ENCODE results near the gene EID1. TPM values are rescaled to one million over a fixed set of nuclear protein-coding genes. Genes with fewer than 3 reads are reported as not detected.
"Not testable (repeated sequence)": the region's sequence is repeated elsewhere in the genome, so short reads cannot be mapped to it uniquely, and the experiment has no call there.

EID1 gene, protein sequence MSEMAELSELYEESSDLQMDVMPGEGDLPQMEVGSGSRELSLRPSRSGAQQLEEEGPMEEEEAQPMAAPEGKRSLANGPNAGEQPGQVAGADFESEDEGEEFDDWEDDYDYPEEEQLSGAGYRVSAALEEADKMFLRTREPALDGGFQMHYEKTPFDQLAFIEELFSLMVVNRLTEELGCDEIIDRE
- total RNA-seq, result 10 to 100 TPM; 46.6 to 73.2 TPM

DNA sequence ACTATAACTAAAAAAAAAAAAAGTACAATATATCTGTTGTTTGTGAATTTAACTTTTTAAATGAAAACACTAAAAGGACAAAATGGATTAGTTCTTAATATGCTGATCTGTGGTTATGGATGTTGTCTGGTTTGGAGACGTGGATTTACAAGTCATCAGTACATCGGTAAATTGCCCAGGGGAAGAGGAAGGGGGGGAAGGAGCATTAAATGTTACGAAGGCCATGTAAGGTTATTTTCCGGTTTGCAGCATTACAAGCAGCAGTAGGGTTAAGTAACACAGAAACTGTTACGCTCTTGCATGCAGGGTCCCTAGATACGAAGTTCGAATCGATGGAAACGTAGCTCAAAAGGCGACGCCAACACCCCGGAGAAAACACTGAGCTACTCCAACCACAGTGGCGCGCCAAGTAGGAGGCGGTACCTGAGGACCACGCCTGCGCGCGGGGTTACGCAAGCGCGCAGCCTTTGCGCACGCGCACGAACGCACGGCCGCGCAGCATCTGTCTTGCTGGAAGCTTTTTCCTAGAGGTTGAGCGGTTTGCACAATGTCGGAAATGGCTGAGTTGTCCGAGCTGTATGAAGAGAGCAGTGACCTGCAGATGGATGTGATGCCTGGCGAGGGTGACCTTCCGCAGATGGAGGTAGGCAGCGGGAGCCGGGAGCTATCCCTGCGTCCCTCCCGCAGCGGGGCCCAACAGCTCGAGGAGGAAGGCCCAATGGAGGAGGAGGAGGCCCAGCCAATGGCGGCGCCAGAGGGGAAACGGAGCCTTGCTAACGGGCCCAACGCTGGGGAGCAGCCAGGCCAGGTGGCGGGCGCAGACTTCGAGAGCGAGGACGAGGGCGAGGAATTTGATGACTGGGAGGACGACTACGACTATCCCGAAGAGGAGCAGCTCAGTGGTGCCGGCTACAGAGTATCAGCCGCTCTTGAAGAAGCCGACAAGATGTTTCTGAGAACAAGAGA is at the start of gene EID1:
Gene EID1, plus strand, starts transcription at position 505 of the 966 bp plus-strand sequence. Its CDS starts 43 bp downstream, at position 548.
- H3K4me1 Mint-ChIP-seq (ENCODE audit: low read depth in 2 of 2), result peaks cover 21 to 23% of the 10 kb centered on the region in 2 donors
- peak within 1 kb of the TSS; percentile 92 to 98 for H3K27ac Mint-ChIP-seq
- no peaks in the 10 kb centered on the region for H3K9me3 Mint-ChIP-seq
- H3K27me3 Mint-ChIP-seq, result peaks cover 4 to 5% of the 10 kb centered on the region in 2 donors
- ATAC-seq (peak; percentile 97 to 98), DNase-seq (ENCODE audit: low spot score) (peak; percentile 95)
- H3K36me3 Mint-ChIP-seq, result peaks cover 11% of the 10 kb centered on the region
- H3K4me3 Mint-ChIP-seq, result peak within 1 kb of the TSS; percentile 100

DNA sequence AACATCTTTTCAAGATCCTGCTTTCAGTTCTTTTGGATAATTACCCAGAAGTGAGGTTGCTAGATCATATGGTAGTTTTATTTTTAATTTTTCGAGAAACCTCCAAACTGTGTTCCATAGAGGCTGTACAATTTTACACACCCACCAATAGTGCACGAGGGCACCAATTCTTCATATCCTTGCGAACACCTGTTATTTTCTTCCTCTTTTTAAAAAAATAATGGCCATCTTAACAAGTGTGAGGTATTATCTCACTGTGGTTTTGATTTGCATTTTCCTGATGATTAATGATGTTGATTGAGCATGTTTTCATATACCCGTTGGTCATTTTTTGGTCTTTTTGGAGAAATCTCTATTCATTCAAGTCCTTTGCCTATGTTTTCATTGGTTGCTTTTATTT is 49.5 kb upstream of the EID1 start:
- DNase-seq (ENCODE audit: low spot score) (no peak), ATAC-seq (no peak)
- peaks cover 8% of the 10 kb centered on the region for H3K9me3 Mint-ChIP-seq
- peaks cover 22 to 38% of the 10 kb centered on the region in 2 donors for H3K27me3 Mint-ChIP-seq
- no peak overlapping the region for H3K27ac Mint-ChIP-seq
- H3K36me3 Mint-ChIP-seq, result peaks cover 14% of the 10 kb centered on the region
- H3K4me1 Mint-ChIP-seq (ENCODE audit: low read depth in 2 of 2), result no peaks in the 10 kb centered on the region
- H3K4me3 Mint-ChIP-seq, result no peak overlapping the region

DNA sequence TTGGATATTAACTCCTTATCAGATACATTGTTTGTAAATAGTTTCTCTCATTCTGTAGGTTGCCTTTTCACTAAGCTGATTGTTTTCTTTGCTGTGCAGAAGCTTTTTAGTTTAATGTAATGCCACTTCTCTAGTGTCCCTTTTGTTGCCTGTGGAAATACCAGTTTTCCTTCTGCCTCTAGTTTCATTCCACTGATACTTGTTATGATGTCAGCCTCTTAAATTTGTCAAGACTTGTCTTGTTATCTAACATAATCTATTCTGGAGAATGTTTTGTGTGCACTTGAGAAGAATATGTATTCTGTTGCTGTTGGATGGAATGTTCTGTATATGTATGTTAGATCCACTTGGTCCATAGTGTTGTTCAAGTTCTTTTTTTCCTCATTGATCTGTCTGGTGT is 49.0 kb upstream of the EID1 start:
- H3K27ac Mint-ChIP-seq, result no peak overlapping the region
- ATAC-seq (no peak), DNase-seq (ENCODE audit: low spot score) (no peak)
- peaks cover 22 to 37% of the 10 kb centered on the region in 2 donors for H3K27me3 Mint-ChIP-seq
- H3K4me3 Mint-ChIP-seq, result no peak overlapping the region
- H3K36me3 Mint-ChIP-seq, result peaks cover 17% of the 10 kb centered on the region
- H3K9me3 Mint-ChIP-seq, result peaks cover 9% of the 10 kb centered on the region
- H3K4me1 Mint-ChIP-seq (ENCODE audit: low read depth in 2 of 2), result no peaks in the 10 kb centered on the region

DNA sequence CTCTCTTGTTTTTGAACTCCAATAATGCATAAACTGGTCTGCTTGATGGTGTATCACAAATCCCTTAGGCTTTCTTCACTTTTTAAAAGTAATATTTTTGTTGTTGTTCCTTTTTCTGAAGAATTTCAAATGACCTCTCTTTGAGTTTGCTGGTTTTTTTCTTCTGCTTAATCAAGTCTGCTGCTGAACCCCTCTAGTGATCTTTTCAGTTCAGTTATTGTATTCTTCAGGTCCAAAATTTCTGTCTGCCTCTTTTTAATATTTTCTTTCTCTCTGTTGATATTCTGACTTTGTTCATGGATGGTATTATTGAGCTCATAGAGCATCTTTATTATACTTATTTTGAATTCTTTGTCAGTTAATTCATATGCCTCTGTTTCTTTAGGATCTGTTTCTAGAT is 45.3 kb upstream of the EID1 start:
- peaks cover 28 to 40% of the 10 kb centered on the region in 2 donors for H3K27me3 Mint-ChIP-seq
- H3K27ac Mint-ChIP-seq, result no peak overlapping the region
- H3K9me3 Mint-ChIP-seq, result peaks cover 11% of the 10 kb centered on the region
- H3K36me3 Mint-ChIP-seq, result peaks cover 17% of the 10 kb centered on the region
- no peak overlapping the region for H3K4me3 Mint-ChIP-seq
- ATAC-seq (no peak), DNase-seq (ENCODE audit: low spot score) (no peak)
- no peaks in the 10 kb centered on the region for H3K4me1 Mint-ChIP-seq (ENCODE audit: low read depth in 2 of 2)

DNA sequence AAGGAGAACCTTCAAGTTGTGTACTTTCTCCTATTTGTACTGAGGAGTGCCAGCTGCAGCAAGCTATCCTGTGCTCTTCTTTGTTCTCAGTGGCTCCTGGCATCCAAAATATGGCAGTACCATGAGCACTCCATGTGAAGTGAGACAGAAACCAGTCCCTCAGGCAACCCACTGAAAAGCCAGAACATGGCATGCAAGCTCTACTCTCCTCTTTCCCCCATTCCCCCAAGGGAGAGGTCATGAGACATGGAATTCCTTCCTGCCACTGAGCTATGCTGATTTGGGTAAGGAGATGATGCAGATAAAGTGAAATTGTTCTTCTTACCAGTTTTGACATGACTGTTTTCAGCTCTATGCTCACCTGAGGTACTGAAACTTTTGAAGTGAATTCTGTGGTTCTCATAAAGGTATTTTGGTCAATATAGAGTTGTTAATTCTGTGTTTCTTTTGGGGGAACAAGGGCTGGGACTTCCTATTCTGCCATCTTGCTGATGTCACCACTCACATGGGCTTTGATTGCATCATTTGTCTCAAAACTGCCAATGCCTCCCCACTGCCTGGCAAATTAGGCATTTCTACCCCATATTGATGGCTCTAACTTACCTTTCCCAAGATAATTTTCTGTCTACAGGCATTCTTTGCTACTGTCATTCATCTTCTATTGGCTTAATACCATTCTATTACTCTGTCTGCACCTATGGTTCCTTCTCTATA is 44.3 kb upstream of the EID1 start:
- peaks cover 11% of the 10 kb centered on the region for H3K9me3 Mint-ChIP-seq
- peaks cover 17% of the 10 kb centered on the region for H3K36me3 Mint-ChIP-seq
- ATAC-seq (no peak), DNase-seq (ENCODE audit: low spot score) (no peak)
- no peak overlapping the region for H3K27ac Mint-ChIP-seq
- H3K27me3 Mint-ChIP-seq, result peaks cover 30 to 48% of the 10 kb centered on the region in 2 donors
- no peaks in the 10 kb centered on the region for H3K4me1 Mint-ChIP-seq (ENCODE audit: low read depth in 2 of 2)
- H3K4me3 Mint-ChIP-seq, result no peak overlapping the region

DNA sequence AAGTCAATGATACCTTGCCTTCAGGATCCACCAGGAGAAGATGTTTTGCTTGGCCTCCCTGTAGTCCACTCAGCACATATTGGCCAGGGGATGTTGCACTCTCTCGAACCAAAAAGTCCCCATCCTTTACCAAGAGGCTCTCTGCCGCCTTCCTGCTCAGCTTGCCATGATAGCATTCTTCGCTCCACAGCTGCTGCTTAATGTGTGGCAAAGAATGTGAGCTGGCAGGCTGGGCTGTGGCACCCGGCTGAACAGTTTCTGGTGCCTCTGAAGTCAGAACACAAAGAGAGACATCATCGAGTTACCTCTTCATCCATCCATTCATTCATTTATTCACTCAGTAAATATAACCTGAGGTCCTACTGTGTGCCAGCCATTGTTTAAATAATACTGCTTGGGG is 43.2 kb upstream of the EID1 start:
- Mint-ChIP-seq H3K4me1 (ENCODE audit: low read depth in 2 of 2) (no peaks in the 10 kb centered on the region), H3K27me3 (peaks cover 25 to 48% of the 10 kb centered on the region in 2 donors), H3K9me3 (peaks cover 11% of the 10 kb centered on the region), H3K4me3 (no peak overlapping the region), H3K36me3 (peaks cover 17% of the 10 kb centered on the region), H3K27ac (no peak overlapping the region)
- DNase-seq (ENCODE audit: low spot score) (no peak), ATAC-seq (no peak)

DNA sequence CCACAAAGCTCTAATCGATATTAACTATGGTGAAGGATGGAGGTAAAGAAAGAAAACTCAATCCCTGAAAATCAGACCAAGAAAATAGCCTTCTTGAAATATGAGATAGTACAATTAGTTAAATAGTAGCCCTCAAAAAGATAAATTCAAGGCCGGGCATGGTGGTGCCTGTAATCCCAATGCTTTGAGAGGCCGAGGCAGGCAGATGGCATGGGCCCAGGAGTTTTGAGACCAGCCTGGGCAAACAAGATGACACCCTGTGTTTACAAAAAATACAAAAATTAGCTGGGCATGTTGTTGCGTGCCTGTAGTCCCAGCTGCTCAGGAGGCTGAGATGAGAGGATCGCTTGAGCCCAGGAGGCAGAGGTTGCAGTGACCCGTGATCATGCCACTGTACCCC is 35.4 kb upstream of the EID1 start:
- Mint-ChIP-seq H3K27me3 (peaks cover 4 to 11% of the 10 kb centered on the region in 2 donors), H3K36me3 (no peaks in the 10 kb centered on the region), H3K9me3 (no peaks in the 10 kb centered on the region), H3K4me3 (no peak overlapping the region), H3K27ac (no peak overlapping the region), H3K4me1 (ENCODE audit: low read depth in 2 of 2) (peaks cover 0 to 4% of the 10 kb centered on the region in 2 donors)
- DNase-seq (ENCODE audit: low spot score) (no peak), ATAC-seq (no peak)

DNA sequence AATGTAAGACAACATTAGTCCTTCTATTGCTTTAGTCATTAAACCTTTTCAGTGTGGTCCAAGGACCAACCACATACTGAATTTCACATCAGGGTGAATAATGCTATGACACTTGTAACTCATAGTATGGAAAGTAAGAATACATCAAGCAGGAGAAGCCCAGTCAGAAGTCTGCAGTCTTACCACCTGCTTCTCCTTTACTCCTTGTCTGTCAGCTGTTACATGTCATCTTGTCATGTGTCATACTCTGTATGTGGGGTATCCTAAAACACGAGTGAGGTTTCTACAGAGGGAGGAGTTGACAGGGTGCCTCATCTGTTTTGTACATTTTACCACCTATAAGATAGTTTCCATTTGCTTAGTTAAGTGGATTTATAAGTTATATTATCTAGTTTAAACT is 32.8 kb upstream of the EID1 start:
- ATAC-seq (no peak), DNase-seq (ENCODE audit: low spot score) (no peak)
- H3K27me3 Mint-ChIP-seq, result peaks cover 6 to 7% of the 10 kb centered on the region in 2 donors
- no peaks in the 10 kb centered on the region for H3K9me3 Mint-ChIP-seq
- peaks cover 0 to 4% of the 10 kb centered on the region in 2 donors for H3K4me1 Mint-ChIP-seq (ENCODE audit: low read depth in 2 of 2)
- H3K27ac Mint-ChIP-seq, result no peak overlapping the region
- H3K36me3 Mint-ChIP-seq, result no peaks in the 10 kb centered on the region
- H3K4me3 Mint-ChIP-seq, result no peak overlapping the region

DNA sequence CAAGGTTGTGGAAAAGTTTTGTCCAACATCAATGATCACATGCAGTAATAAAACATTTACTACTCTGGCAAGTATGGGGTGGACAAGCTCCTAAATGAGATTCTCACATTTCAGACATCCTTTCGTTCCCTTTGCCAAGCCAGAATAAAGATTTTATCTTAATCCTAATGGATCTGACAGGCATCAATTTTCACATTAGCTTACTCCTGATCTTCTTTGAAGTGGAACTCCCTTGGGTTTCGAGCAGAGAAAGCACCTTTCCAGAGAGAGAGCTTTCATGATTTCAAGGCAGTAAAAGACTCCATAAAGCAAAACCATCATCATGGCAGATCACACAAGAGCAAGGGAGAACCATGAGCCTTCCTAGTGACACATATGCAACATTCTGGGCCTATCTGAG is 27.3 kb upstream of the EID1 start:
- Mint-ChIP-seq H3K27me3 (peaks cover 15 to 24% of the 10 kb centered on the region in 2 donors), H3K4me3 (no peak overlapping the region), H3K27ac (no peak overlapping the region), H3K9me3 (no peaks in the 10 kb centered on the region), H3K36me3 (no peaks in the 10 kb centered on the region), H3K4me1 (ENCODE audit: low read depth in 2 of 2) (no peaks in the 10 kb centered on the region)
- DNase-seq (ENCODE audit: low spot score) (no peak), ATAC-seq (no peak)

DNA sequence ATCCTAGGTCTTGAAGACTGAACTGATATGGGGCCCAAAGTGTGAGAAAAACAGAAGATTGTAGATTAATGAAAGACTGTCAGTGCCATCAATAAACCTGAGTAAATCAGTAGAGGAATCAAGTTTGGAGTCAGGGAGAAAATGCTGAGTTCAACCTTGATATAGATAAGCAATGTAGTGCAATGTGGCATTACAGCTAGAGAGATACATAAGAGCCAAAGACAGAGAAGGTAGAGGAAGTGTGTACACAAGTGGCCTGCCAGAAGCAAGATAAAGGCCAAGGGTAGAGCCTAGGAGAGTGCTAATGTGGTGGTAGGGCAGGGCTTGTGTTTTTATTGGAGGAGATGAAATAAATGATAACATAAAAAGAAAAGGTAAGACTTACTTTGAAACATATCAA is 26.0 kb upstream of the EID1 start:
- Mint-ChIP-seq H3K27me3 (peaks cover 18 to 24% of the 10 kb centered on the region in 2 donors), H3K36me3 (no peaks in the 10 kb centered on the region), H3K4me3 (no peak overlapping the region), H3K4me1 (ENCODE audit: low read depth in 2 of 2) (no peaks in the 10 kb centered on the region), H3K27ac (no peak overlapping the region), H3K9me3 (no peaks in the 10 kb centered on the region)
- ATAC-seq (no peak), DNase-seq (ENCODE audit: low spot score) (no peak)

DNA sequence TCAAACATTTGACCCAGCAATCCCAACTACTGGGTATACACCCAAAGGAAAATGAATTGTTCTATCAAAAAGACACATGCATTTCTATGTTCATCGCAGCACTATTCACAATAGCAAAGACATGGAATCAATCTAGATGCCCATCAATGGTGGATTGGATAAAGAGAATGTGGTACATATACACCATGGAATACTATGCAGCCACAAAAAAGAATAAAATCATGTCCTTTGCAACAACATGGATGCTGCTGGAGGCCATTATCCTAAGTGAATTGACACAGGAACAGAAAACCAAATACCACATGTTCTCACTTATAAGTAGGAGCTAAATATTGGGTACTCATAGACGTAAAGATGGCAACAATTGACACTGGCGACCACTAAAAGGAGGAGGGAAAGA is 23.5 kb upstream of the EID1 start:
- not testable (repeated sequence) for H3K27ac Mint-ChIP-seq; DNase-seq (ENCODE audit: low spot score); H3K36me3 Mint-ChIP-seq; H3K4me1 Mint-ChIP-seq (ENCODE audit: low read depth in 2 of 2); ATAC-seq; H3K4me3 Mint-ChIP-seq; H3K9me3 Mint-ChIP-seq
- peaks cover 17 to 18% of the 10 kb centered on the region in 2 donors for H3K27me3 Mint-ChIP-seq

DNA sequence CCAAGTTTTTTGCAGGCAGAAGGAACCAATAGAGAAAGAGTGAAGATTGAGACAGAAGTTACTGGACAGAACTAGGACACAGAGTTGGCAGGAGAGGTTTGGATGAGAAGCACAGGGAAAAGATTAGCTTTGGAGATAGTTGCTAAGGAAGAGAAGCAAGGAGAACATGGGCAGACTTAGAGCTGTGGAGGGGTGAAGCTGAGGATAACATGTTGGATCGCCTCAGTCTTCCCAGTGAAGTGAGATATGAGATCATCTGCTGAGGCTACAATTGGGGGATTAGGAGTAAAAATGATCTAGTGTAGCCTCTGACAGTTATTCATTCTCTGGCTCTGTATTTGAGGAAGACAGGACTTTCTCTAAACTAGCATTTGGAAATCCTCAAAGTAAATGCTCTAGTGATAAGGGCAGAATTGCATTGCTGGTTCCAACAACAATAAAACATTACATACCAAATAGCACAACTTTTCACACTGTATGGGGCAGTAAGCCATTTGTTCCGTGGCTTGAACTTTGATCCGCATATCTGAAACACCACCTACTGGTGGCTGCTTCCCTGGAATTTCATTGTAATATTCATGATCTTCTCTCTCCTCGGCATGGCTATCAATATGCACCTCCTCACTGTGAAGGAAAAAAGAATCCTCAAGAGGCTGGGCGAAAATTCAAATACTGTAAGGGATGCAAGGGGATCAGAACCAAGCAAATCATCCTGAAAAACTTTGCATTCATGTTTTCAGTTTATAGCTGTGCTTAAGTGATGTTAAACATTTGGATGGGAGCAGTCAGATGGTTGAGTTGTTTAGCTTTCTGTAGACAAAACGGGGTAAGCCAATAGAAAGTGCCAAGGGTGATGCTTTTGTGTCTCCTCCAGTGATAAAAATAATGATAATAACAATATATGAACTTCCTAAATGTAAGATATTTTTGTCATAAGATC is 22.2 kb upstream of the EID1 start:
- H3K4me1 Mint-ChIP-seq (ENCODE audit: low read depth in 2 of 2), result peaks cover 0 to 7% of the 10 kb centered on the region in 2 donors
- H3K4me3 Mint-ChIP-seq, result no peak overlapping the region
- no peaks in the 10 kb centered on the region for H3K36me3 Mint-ChIP-seq
- H3K27me3 Mint-ChIP-seq, result peaks cover 17% of the 10 kb centered on the region in 2 donors
- no peak overlapping the region for H3K27ac Mint-ChIP-seq
- no peak for ATAC-seq
- no peak for DNase-seq (ENCODE audit: low spot score)
- no peaks in the 10 kb centered on the region for H3K9me3 Mint-ChIP-seq

DNA sequence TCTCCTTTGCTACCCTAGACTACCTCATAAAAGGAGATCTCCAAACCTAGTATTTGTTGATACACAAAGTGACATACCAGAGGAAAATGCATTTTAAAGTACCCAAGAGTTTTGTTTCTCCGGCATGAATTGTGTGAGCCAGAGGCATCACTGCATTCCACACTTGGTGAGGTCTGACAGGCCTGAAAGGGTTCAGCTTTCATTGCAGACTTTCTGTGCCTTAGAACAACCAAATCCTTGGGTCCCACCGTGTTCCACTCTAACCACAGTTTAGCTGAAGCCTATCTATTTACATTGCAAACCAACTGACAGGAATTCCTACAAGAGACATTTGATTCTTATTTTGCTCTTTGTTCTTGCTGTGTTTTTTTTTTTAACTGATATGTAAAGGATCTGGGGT is 21.0 kb upstream of the EID1 start:
- Mint-ChIP-seq H3K27ac (no peak overlapping the region), H3K4me3 (no peak overlapping the region), H3K4me1 (ENCODE audit: low read depth in 2 of 2) (peaks cover 0 to 8% of the 10 kb centered on the region in 2 donors), H3K27me3 (peaks cover 11 to 12% of the 10 kb centered on the region in 2 donors), H3K9me3 (no peaks in the 10 kb centered on the region), H3K36me3 (no peaks in the 10 kb centered on the region)
- DNase-seq (ENCODE audit: low spot score), result no peak
- no peak for ATAC-seq

Measured in natural killer cell treated with Interleukin-12 subunit alpha and Interleukin-12 subunit beta and Interleukin-15 and Interleukin-18, amount 100 ng/mL, for 72 hours (primary cell).